HFFc6 (cell line): ENCODE results near the gene BLTP3A. TPM values are rescaled to one million over a fixed set of nuclear protein-coding genes. Genes with fewer than 3 reads are reported as not detected.

Experiments used
- DNase-seq: peaks from one replicate; pipeline ENCODE4 v3.0.0-alpha.2; 2018
- H3K27ac Mint-ChIP-seq: 2 replicates; pipeline ENCODE4 v1.8.0; 2020; ENCODE audit warnings: mild to moderate bottlenecking, mixed read lengths
- H3K27me3 Mint-ChIP-seq: 2 replicates; pipeline ENCODE4 v1.8.0; 2021; ENCODE audit warnings: mild to moderate bottlenecking, moderate library complexity, mixed read lengths; ENCODE audit not compliant: insufficient read depth
- H3K36me3 Mint-ChIP-seq: 2 replicates; pipeline ENCODE4 v1.8.0; 2021; ENCODE audit warnings: low read depth, mixed read lengths
- H3K4me1 Mint-ChIP-seq: 2 replicates; pipeline ENCODE4 v1.8.0; 2020; ENCODE audit warnings: low read depth, mixed read lengths
- H3K4me3 Mint-ChIP-seq: 2 replicates; pipeline ENCODE4 v1.8.0; 2020; ENCODE audit warnings: mild to moderate bottlenecking, moderate library complexity, mixed read lengths
- H3K9me3 Mint-ChIP-seq: 2 replicates; pipeline ENCODE4 v1.8.0; 2020; ENCODE audit warnings: mild to moderate bottlenecking, mixed read lengths
- CTCF ChIP-seq: fragments of 200-600 bp; sonication (generic); IDR thresholded peaks from 2 replicates; pipeline ENCODE4 v1.5.0; 2021; ENCODE audit warnings: antibody characterized with exemption, mild to moderate bottlenecking
- total RNA-seq, 6 experiments: library from RNA; stranded (reverse); fragmentation: NEBNext Ultra II Directional; extraction: Animal tissue kit (Norgen Biotek cat#: 25700); gene quantifications; 2 replicates in 1 of 6; 3 replicates in 5 of 6; pipeline ENCODE4 v1.2.3, GENCODE V29; 2021

Gene BLTP3A
- total RNA-seq, 6 experiments from 2014 or later, result 7.2 to 9.8 (median 8.9) TPM

- no peak for TF ChIP-seq CTCF
- DNase-seq, result no peak
- Mint-ChIP-seq H3K27ac (no peak overlapping the region), H3K4me3 (no peak overlapping the region), H3K36me3 (peaks cover 12% of the 10 kb centered on the region), H3K4me1 (peaks cover 32% of the 10 kb centered on the region), H3K27me3 (peaks cover 1% of the 10 kb centered on the region; the same call in 1 of the 2 replicates), H3K9me3 (no peaks in the 10 kb centered on the region)
Measured at GRCh38 chr6:34839666-34840352, 47.9 kb downstream of the BLTP3A start.

Other genes with a start within 250 kb of the BLTP3A start
- gene SPDEF, start 235.8 kb upstream of the BLTP3A start, total RNA-seq, result not detected
- 10 to 100 TPM; 56.0 to 65.1 (median 59.4) TPM for gene ILRUN, start 95.3 kb upstream of the BLTP3A start, total RNA-seq
- gene SNRPC, start 34.6 kb upstream of the BLTP3A start, total RNA-seq, result 100 to 1,000 TPM; 132 to 194 (median 161) TPM
- 10 to 100 TPM; 15.2 to 19.0 (median 16.1) TPM for gene TAF11, start 96.0 kb downstream of the BLTP3A start, total RNA-seq
- gene ANKS1A, start 97.2 kb downstream of the BLTP3A start, total RNA-seq, result 10 to 100 TPM; 11.6 to 13.5 (median 13.1) TPM